ENCODE measurements around the gene EFCAB9.

DNA sequence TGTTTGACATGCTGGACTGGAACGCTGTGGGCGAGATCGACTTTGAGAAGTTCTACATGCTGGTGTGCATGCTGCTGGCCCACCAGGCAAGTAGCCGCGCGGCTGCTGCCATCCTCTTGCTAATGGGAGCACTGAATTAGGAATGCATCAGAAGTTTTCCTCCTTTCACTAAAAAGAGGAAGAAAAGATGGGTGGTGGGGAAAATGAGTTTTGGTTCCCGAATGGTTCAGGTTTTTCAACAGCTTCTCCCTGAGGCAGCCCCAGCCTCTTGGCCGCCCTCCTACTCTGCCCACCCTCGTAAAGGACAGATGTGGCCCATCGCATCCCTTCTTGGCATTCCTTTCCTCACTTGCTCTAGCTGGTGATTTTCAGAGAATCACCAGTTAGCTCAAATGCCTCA is 5.5 kb downstream of the EFCAB9 start:
- TF ChIP-seq, protein P1, sequence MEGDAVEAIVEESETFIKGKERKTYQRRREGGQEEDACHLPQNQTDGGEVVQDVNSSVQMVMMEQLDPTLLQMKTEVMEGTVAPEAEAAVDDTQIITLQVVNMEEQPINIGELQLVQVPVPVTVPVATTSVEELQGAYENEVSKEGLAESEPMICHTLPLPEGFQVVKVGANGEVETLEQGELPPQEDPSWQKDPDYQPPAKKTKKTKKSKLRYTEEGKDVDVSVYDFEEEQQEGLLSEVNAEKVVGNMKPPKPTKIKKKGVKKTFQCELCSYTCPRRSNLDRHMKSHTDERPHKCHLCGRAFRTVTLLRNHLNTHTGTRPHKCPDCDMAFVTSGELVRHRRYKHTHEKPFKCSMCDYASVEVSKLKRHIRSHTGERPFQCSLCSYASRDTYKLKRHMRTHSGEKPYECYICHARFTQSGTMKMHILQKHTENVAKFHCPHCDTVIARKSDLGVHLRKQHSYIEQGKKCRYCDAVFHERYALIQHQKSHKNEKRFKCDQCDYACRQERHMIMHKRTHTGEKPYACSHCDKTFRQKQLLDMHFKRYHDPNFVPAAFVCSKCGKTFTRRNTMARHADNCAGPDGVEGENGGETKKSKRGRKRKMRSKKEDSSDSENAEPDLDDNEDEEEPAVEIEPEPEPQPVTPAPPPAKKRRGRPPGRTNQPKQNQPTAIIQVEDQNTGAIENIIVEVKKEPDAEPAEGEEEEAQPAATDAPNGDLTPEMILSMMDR (IDR thresholded peaks at IDR 0.05; ENCODE audit: insufficient read depth, low read length): no peak
- TF ChIP-seq POLR2AphosphoS5 (IDR thresholded peaks at IDR 0.05; ENCODE audit: low read depth) (no peak), SPI1 (IDR thresholded peaks at IDR 0.05; ENCODE audit: borderline replicate concordance, low read depth) (no peak)
- TF ChIP-seq, protein P2, sequence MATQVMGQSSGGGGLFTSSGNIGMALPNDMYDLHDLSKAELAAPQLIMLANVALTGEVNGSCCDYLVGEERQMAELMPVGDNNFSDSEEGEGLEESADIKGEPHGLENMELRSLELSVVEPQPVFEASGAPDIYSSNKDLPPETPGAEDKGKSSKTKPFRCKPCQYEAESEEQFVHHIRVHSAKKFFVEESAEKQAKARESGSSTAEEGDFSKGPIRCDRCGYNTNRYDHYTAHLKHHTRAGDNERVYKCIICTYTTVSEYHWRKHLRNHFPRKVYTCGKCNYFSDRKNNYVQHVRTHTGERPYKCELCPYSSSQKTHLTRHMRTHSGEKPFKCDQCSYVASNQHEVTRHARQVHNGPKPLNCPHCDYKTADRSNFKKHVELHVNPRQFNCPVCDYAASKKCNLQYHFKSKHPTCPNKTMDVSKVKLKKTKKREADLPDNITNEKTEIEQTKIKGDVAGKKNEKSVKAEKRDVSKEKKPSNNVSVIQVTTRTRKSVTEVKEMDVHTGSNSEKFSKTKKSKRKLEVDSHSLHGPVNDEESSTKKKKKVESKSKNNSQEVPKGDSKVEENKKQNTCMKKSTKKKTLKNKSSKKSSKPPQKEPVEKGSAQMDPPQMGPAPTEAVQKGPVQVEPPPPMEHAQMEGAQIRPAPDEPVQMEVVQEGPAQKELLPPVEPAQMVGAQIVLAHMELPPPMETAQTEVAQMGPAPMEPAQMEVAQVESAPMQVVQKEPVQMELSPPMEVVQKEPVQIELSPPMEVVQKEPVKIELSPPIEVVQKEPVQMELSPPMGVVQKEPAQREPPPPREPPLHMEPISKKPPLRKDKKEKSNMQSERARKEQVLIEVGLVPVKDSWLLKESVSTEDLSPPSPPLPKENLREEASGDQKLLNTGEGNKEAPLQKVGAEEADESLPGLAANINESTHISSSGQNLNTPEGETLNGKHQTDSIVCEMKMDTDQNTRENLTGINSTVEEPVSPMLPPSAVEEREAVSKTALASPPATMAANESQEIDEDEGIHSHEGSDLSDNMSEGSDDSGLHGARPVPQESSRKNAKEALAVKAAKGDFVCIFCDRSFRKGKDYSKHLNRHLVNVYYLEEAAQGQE (IDR thresholded peaks at IDR 0.05; ENCODE audit: insufficient replicate concordance, low read depth): no peak

All from HL-60 (cell line).